Prostate gland (tissue), 2 donors: Measurements from ENCODE around the gene RPL10. TPM values are rescaled to one million over a fixed set of nuclear protein-coding genes. Genes with fewer than 3 reads are reported as not detected.

Experiments used
- DNase-seq: peaks from one replicate; pipeline ENCODE4 v3.0.0-alpha.2; 2019; ENCODE audit warnings: low spot score
- H3K27ac ChIP-seq, 2 donors: fragments of 200-600 bp; sonication (generic); 2 replicates each; pipeline ENCODE4 v1.5.1; 2017 to 2019
- H3K27me3 ChIP-seq: fragments of 200-600 bp; sonication (generic); replicated peaks from 2 replicates; pipeline ENCODE4 v1.5.1; 2019; ENCODE audit not compliant: insufficient read depth
- H3K36me3 ChIP-seq, 2 donors: fragments of 200-600 bp; sonication (generic); 1 replicate in 1 of 2; 2 replicates in 1 of 2; pipeline versions ENCODE4 v1.5.1 to v1.8.1; 2017 to 2019
- H3K4me1 ChIP-seq: fragments of 200-600 bp; sonication (generic); replicated peaks from 2 replicates; pipeline ENCODE4 v1.5.1; 2019
- H3K4me3 ChIP-seq, 2 donors: fragments of 200-600 bp; sonication (generic); 2 replicates each; pipeline ENCODE4 v1.5.1; 2017 to 2019
- H3K9me3 ChIP-seq: fragments of 200-600 bp; sonication (generic); 2 replicates; pipeline ENCODE4 v1.5.1; 2017
- CTCF ChIP-seq, 4 experiments: fragments of 200-600 bp in 2 of 4; fragments of 450-650 bp in 2 of 4; sonication (generic) in 2 of 4; IDR thresholded peaks; 1 replicate in 3 of 4; 2 replicates in 1 of 4; pipeline ENCODE4 v1.5.1; 2016 to 2019; ENCODE audit warnings: antibody characterized with exemption in 4 of 4, mild to moderate bottlenecking in 2 of 4, moderate library complexity in 2 of 4
- POLR2A ChIP-seq: fragments of 450-650 bp; IDR thresholded peaks from one replicate; pipeline ENCODE4 v1.6.1; 2016; ENCODE audit warnings: antibody characterized with exemption, mild to moderate bottlenecking
- POLR2AphosphoS5 ChIP-seq: sonication (generic); formaldehyde crosslinking; IDR thresholded peaks from one replicate; pipeline ENCODE4 v1.6.1; 2017; ENCODE audit warnings: antibody characterized with exemption
- WGBS: methylation state at CpG from one replicate; pipeline ENCODE4 v1.1.5; 2018; 5-methylcytosine and 5-hydroxymethylcytosine counted together
- intact Hi-C: fragments of 100-400 bp; cut with DNase I; formaldehyde crosslinking; loops from one replicate; pipeline ENCODE4 v1.14.2; 2022
- total RNA-seq, 2 donors: library from RNA; depleted of rRNA; stranded (reverse); fragments of >200 nt; gene quantifications; one replicate each; pipeline ENCODE4 v1.1.0, GENCODE V29; 2016

Gene RPL10
- total RNA-seq, 2 donors from 2014 or later = 3,702 to 5,500 TPM

GRCh38 chrX:154369449-154370299, 28.5 kb upstream of the RPL10 start:
- Histone ChIP-seq H3K4me1 (no peaks in the 10 kb centered on the region), H3K4me3 (peak overlapping the region; percentile 44 to 45), H3K36me3 (no peaks in the 10 kb centered on the region), H3K27ac (peak overlapping the region; percentile 83 to 87), H3K27me3 (no peaks in the 10 kb centered on the region), H3K9me3 (no peaks in the 10 kb centered on the region)
- DNase-seq = peak; percentile 66
- intact Hi-C loops = no loop called here
- TF ChIP-seq CTCF (IDR thresholded peaks at IDR 0.05) (no peak), POLR2A (peak; percentile 27), POLR2AphosphoS5 (peak; percentile 79)
- WGBS = 4% methylated on average over 12 of the region's 13 CpGs

GRCh38 chrX:154370300-154371016, 27.7 kb upstream of the RPL10 start:
- Histone ChIP-seq H3K4me1 (no peaks in the 10 kb centered on the region), H3K36me3 (no peaks in the 10 kb centered on the region), H3K27me3 (no peaks in the 10 kb centered on the region), H3K9me3 (no peaks in the 10 kb centered on the region), H3K27ac (peak overlapping the region; percentile 81 to 87), H3K4me3 (peak overlapping the region; percentile 44 to 45)
- TF ChIP-seq CTCF (IDR thresholded peaks at IDR 0.05) (no peak), POLR2AphosphoS5 (no peak), POLR2A (no peak)
- intact Hi-C loops = no loop called here
- no peak for DNase-seq
- 0% methylated on average over 1 of the region's 63 CpGs for WGBS

- peak; percentile 95 for TF ChIP-seq POLR2A
- no peak for TF ChIP-seq CTCF (IDR thresholded peaks at IDR 0.05)
- TF ChIP-seq POLR2AphosphoS5 = peak; percentile 91
- intact Hi-C loops = no loop called here
- 0% methylated on average over 7 of the region's 77 CpGs for WGBS
- H3K27ac ChIP-seq = peak overlapping the region; percentile 81 to 87
- H3K36me3 ChIP-seq = no peaks in the 10 kb centered on the region
- H3K27me3 ChIP-seq = no peaks in the 10 kb centered on the region
- DNase-seq = peak; percentile 90
- no peaks in the 10 kb centered on the region for H3K4me1 ChIP-seq
- peak overlapping the region; percentile 44 to 45 for H3K4me3 ChIP-seq
- no peaks in the 10 kb centered on the region for H3K9me3 ChIP-seq
Measured at GRCh38 chrX:154371017-154371788, 27.0 kb upstream of the RPL10 start.

DNA sequence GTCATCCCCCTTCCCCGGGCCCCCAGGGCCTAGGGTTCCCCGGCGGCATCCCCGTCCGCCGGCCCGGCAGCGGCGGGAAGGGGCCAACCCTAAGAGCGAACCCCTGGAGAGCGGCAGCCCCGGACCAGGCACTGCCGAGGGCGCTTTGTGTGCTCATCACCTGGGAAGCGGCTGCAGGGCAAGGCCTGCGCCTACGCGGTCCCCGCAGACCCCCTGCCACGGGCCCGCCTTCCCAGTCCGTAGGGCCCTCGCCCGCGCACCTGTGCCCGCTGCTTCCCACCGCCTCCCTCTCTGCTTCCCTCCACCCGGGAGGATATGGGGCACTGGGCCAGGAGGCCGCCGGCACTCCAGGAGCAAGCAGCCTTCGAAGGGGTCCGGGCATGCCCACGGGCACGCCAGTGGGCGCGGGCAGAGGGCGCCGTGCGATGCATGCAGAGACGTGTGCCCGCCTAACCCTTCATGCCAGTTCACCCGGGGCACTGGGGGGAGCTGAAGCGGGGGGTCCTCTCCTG, 26.3 kb upstream of the RPL10 start:
- H3K36me3 ChIP-seq = no peaks in the 10 kb centered on the region
- H3K4me3 ChIP-seq = peak overlapping the region; percentile 44 to 45
- H3K4me1 ChIP-seq = no peaks in the 10 kb centered on the region
- no peak for DNase-seq
- H3K9me3 ChIP-seq = no peaks in the 10 kb centered on the region
- H3K27me3 ChIP-seq = no peaks in the 10 kb centered on the region
- intact Hi-C loops = no loop called here
- H3K27ac ChIP-seq = peak overlapping the region; percentile 81 to 87
- TF ChIP-seq POLR2A = no peak
- 6% methylated on average over 31 of the region's 43 CpGs for WGBS

- intact Hi-C loops = no loop called here
- TF ChIP-seq POLR2A (no peak), POLR2AphosphoS5 (no peak), CTCF (IDR thresholded peaks at IDR 0.05) (no peak)
- no peak for DNase-seq
- Histone ChIP-seq H3K27ac (peak overlapping the region; percentile 81 to 87), H3K27me3 (no peaks in the 10 kb centered on the region), H3K4me3 (peak overlapping the region; percentile 2 to 44), H3K9me3 (no peaks in the 10 kb centered on the region), H3K4me1 (no peaks in the 10 kb centered on the region), H3K36me3 (no peaks in the 10 kb centered on the region)
- 23% methylated on average over 4 of the region's 5 CpGs for WGBS
Measured at GRCh38 chrX:154372612-154373022, 25.6 kb upstream of the RPL10 start.
